HepG2 (cell line): Measurements from ENCODE around the gene MAP3K20. TPM values are rescaled to one million over a fixed set of nuclear protein-coding genes. Genes with fewer than 3 reads are reported as not detected.

ENCODE experiments used
- ATAC-seq: fragments of 200-7000 bp; cut with Tn5 transposase; 3 replicates; pipeline ENCODE4 v1.9.1; 2020; ENCODE audit warnings: mild to moderate bottlenecking, moderate library complexity
- BruUV-seq: library from RNA; stranded (reverse); fragments of 400-500 nt; replicated peaks from 2 replicates; lab custom pipeline; 2021; lab: Mats Ljungman, UMichigan
- CTCF ChIA-PET: fragments of 300-600 bp; formaldehyde crosslinking; extraction: SDS; loops from one replicate; lab custom pipeline; 2021; ENCODE audit warnings: low total read pairs, inconsistent platforms, low intra/inter-chr PET ratio; lab: Yijun Ruan, JAX
- POLR2A ChIA-PET: fragments of 350-600 bp; sonication (Branson Sonifier 250); formaldehyde crosslinking; loops from one replicate; lab custom pipeline; 2020; ENCODE audit warnings: antibody characterized with exemption, inconsistent platforms; lab: Yijun Ruan, JAX
- DNase-seq: peaks from one replicate; pipeline ENCODE4 v3.0.0-alpha.2; 2015; ENCODE audit warnings: low spot score
- FAIRE-seq: peaks from 3 replicates; lab custom pipeline; 2011; peaks lifted over from hg19 to GRCh38; lab: Jason Lieb, UNC
- H2AFZ ChIP-seq: one replicate; pipeline ENCODE4 v1.6.1; 2011; ENCODE audit warnings: low read length, inconsistent platforms
- H3K27ac ChIP-seq: fragments of 300-600 bp; 3 replicates; pipeline ENCODE4 v1.8.0; 2011; ENCODE audit warnings: mixed run types, mild to moderate bottlenecking, mixed read lengths, low read length, inconsistent platforms; ENCODE audit not compliant: insufficient read depth; ENCODE audit errors: extremely low read length
- H3K27me3 ChIP-seq, 2 experiments: fragments of 200-600 bp in 1 of 2; 2 replicates in 1 of 2; 3 replicates in 1 of 2; pipeline versions ENCODE4 v1.6.0 to v1.8.0; 2011; ENCODE audit warnings: low read length in 2 of 2, mild to moderate bottlenecking in 2 of 2, moderate library complexity in 2 of 2, inconsistent platforms in 1 of 2; ENCODE audit not compliant: insufficient read depth in 2 of 2, control insufficient read depth in 1 of 2
- H3K36me3 ChIP-seq, 2 experiments: fragments of 200-600 bp in 1 of 2; replicated peaks in 1 of 2; 2 replicates in 1 of 2; 3 replicates in 1 of 2; pipeline versions ENCODE4 v1.5.1 to v1.8.0; 2011; ENCODE audit warnings: low read length in 2 of 2, inconsistent platforms in 1 of 2; ENCODE audit not compliant: insufficient read depth in 2 of 2, control insufficient read depth in 1 of 2
- H3K4me1 ChIP-seq: 2 replicates; pipeline ENCODE4 v1.5.1; 2012; ENCODE audit warnings: low read length, inconsistent platforms; ENCODE audit not compliant: insufficient read depth
- H3K4me2 ChIP-seq: 2 replicates; pipeline ENCODE4 v1.6.0; 2011; ENCODE audit warnings: low read depth, low read length, inconsistent platforms
- H3K4me3 ChIP-seq, 3 experiments: fragments of 200-600 bp in 1 of 3; sonication (generic), shearing (Covaris generic) in 1 of 3; replicated peaks in 1 of 3; 2 replicates each; pipeline ENCODE4 v1.5.1; 2011 to 2016; ENCODE audit warnings: low read length in 3 of 3, inconsistent platforms in 2 of 3, low read depth in 2 of 3, mild to moderate bottlenecking in 2 of 3, control low read depth in 1 of 3, mixed read lengths in 1 of 3; ENCODE audit not compliant: insufficient read depth in 1 of 3
- H3K79me2 ChIP-seq: one replicate; pipeline ENCODE4 v1.6.1; 2011; ENCODE audit warnings: low read length, inconsistent platforms; ENCODE audit not compliant: insufficient read depth
- H3K9ac ChIP-seq: 2 replicates; pipeline ENCODE4 v1.6.0; 2011; ENCODE audit warnings: mild to moderate bottlenecking, low read depth, low read length, inconsistent platforms; ENCODE audit not compliant: insufficient read depth
- H3K9me3 ChIP-seq: 2 replicates; pipeline ENCODE4 v1.5.1; 2012; ENCODE audit warnings: mild to moderate bottlenecking, low read length
- H4K20me1 ChIP-seq: 2 replicates; pipeline ENCODE4 v1.6.0; 2011; ENCODE audit warnings: inconsistent platforms, mild to moderate bottlenecking, low read length, moderate library complexity; ENCODE audit not compliant: insufficient read depth
- AKNA ChIP-seq: sonication (generic); formaldehyde crosslinking; IDR thresholded peaks from 2 replicates; pipeline ENCODE4 v1.4.0; 2020; ENCODE audit warnings: missing genetic modification reagents, borderline replicate concordance
- CREB1 ChIP-seq, 2 experiments: fragments of 450-650 bp in 1 of 2; IDR thresholded peaks; 2 replicates each; pipeline ENCODE4 v1.6.1; 2016 to 2017; ENCODE audit warnings: control low read depth in 1 of 2, mild to moderate bottlenecking in 1 of 2, missing compliant biosample characterization in 1 of 2, missing genetic modification characterization in 1 of 2
- ELF4 ChIP-seq: sonication (generic); formaldehyde crosslinking; IDR thresholded peaks from 2 replicates; pipeline ENCODE4 v1.5.0; 2020; ENCODE audit warnings: missing genetic modification reagents, mild to moderate bottlenecking, moderate library complexity, borderline replicate concordance
- NKX3-1 ChIP-seq: sonication (generic); formaldehyde crosslinking; IDR thresholded peaks from 2 replicates; pipeline ENCODE4 v1.5.0; 2020; ENCODE audit warnings: missing genetic modification reagents
- RARG ChIP-seq: sonication (generic); formaldehyde crosslinking; IDR thresholded peaks from 2 replicates; pipeline ENCODE4 v1.4.0; 2020; ENCODE audit warnings: low read depth, mild to moderate bottlenecking, missing genetic modification reagents
- RFXANK ChIP-seq: IDR thresholded peaks from 2 replicates; pipeline ENCODE4 v1.6.1; 2016
- TEAD3 ChIP-seq: optimal IDR thresholded peaks from 2 replicates; pipeline ENCODE3; 2016; ENCODE audit warnings: borderline replicate concordance
- ZC3H13 ChIP-seq: sonication (generic); formaldehyde crosslinking; IDR thresholded peaks from 2 replicates; pipeline ENCODE4 v1.8.1; 2023; ENCODE audit warnings: mild to moderate bottlenecking, missing genetic modification reagents, moderate library complexity
- ZMYM2 ChIP-seq: sonication (generic); formaldehyde crosslinking; IDR thresholded peaks from 2 replicates; pipeline ENCODE4 v1.8.0; 2022; ENCODE audit warnings: mild to moderate bottlenecking, missing genetic modification reagents
- WGBS: methylation state at CpG from one replicate; pipeline ENCODE4 v1.1.6; 2017; ENCODE audit warnings: low lambda C conversion rate; 5-methylcytosine and 5-hydroxymethylcytosine counted together
- in situ Hi-C: cut with HindIII; loops from 2 replicates; pipeline ENCODE4 v1.10.0; 2017; ENCODE audit warnings: low pct_unique_long_range_greater_than_20kb; ENCODE audit not compliant: extremely low pct_ligation_motif_present
- intact Hi-C: fragments of 100-400 bp; cut with micrococcal nuclease; formaldehyde crosslinking; loops from one replicate; pipeline ENCODE4 v1.10.0; 2022; ENCODE audit not compliant: unreplicated experiment
- polyA plus RNA-seq, 8 experiments: library from polyadenylated mRNA; depleted of rRNA in 3 of 8; stranded (reverse) in 7 of 8; unstranded in 1 of 8; fragments of >200 nt; fragmentation: Illumina TruSeq in 4 of 8; extraction: Trizol in 4 of 8; gene quantifications; 2 replicates each; pipeline versions ENCODE4 v1.2.1 to v1.2.3, GENCODE V29; 2011 to 2016; ENCODE audit warnings: low read depth in 4 of 8, missing spikeins in 1 of 8, mixed read lengths in 1 of 8; ENCODE audit not compliant: insufficient read depth in 1 of 8
- total RNA-seq, 5 experiments: library from RNA; depleted of rRNA; stranded (reverse); fragments of >200 nt; fragmentation: Illumina TruSeq; extraction: Trizol; gene quantifications; 2 replicates each; pipeline ENCODE4 v1.2.3, GENCODE V29; 2016; ENCODE audit warnings: low read depth in 1 of 5
- TF ChIP-seq, protein P1 (sequence below): sonication (generic); formaldehyde crosslinking; IDR thresholded peaks from 2 replicates; pipeline ENCODE4 v1.5.0; 2020; ENCODE audit warnings: missing genetic modification reagents, mild to moderate bottlenecking, borderline replicate concordance
- TF ChIP-seq, protein P2 (sequence below): sonication (generic); formaldehyde crosslinking; IDR thresholded peaks from 2 replicates; pipeline ENCODE4 v1.9.0; 2021; ENCODE audit warnings: mild to moderate bottlenecking, missing genetic modification reagents

The MAP3K20 gene
- total and polyA plus RNA-seq, 2 of the 13 experiments (the other 11 are each of a cell fraction or from before 2014, with no cell fraction given), result 5.2 to 13.5 TPM

DNA sequence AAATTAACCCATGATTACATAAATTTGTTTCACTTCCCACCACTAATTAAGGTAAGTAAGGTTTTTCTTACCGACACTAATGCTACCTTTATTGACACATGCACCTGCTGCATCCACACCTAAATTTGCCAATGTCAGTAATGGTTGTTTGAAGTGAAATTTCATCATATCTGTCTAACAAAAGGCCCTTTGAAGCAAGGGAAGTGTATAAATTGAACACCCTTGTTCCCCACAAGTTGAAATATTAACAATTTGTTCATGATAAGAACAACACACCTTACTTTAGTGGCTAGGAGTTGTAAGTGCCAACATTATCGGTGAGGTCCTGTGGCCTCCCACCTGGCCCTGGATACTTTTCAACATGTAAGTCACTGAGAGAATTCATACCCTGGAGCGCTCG is 162.7 kb downstream of the MAP3K20 start (continued):
- no peak for TF ChIP-seq NKX3-1 (CRISPR knock-in tag)
- no peak for TF ChIP-seq TEAD3 (CRISPR knock-in tag)
- TF ChIP-seq RFXANK (CRISPR knock-in tag), result no peak
- TF ChIP-seq RARG (CRISPR knock-in tag), result no peak

- in situ Hi-C loops, result no loop called here
- no peak for FAIRE-seq
- TF ChIP-seq RARG (CRISPR knock-in tag) (no peak), ELF4 (CRISPR knock-in tag) (no peak), AKNA (CRISPR knock-in tag) (no peak), ZMYM2 (CRISPR knock-in tag) (no peak), CREB1 (IDR thresholded peaks at IDR 0.05) (no peak), CREB1 (CRISPR knock-in tag; IDR thresholded peaks at IDR 0.05) (no peak), ZC3H13 (CRISPR knock-in tag) (no peak)
- TF ChIP-seq, protein P1, sequence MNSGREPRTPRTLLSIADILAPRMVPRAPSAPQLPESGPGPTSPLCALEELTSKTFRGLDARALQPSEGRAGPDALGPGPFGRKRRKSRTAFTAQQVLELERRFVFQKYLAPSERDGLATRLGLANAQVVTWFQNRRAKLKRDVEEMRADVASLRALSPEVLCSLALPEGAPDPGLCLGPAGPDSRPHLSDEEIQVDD (CRISPR knock-in tag), result no peak
- TF ChIP-seq, protein P2, sequence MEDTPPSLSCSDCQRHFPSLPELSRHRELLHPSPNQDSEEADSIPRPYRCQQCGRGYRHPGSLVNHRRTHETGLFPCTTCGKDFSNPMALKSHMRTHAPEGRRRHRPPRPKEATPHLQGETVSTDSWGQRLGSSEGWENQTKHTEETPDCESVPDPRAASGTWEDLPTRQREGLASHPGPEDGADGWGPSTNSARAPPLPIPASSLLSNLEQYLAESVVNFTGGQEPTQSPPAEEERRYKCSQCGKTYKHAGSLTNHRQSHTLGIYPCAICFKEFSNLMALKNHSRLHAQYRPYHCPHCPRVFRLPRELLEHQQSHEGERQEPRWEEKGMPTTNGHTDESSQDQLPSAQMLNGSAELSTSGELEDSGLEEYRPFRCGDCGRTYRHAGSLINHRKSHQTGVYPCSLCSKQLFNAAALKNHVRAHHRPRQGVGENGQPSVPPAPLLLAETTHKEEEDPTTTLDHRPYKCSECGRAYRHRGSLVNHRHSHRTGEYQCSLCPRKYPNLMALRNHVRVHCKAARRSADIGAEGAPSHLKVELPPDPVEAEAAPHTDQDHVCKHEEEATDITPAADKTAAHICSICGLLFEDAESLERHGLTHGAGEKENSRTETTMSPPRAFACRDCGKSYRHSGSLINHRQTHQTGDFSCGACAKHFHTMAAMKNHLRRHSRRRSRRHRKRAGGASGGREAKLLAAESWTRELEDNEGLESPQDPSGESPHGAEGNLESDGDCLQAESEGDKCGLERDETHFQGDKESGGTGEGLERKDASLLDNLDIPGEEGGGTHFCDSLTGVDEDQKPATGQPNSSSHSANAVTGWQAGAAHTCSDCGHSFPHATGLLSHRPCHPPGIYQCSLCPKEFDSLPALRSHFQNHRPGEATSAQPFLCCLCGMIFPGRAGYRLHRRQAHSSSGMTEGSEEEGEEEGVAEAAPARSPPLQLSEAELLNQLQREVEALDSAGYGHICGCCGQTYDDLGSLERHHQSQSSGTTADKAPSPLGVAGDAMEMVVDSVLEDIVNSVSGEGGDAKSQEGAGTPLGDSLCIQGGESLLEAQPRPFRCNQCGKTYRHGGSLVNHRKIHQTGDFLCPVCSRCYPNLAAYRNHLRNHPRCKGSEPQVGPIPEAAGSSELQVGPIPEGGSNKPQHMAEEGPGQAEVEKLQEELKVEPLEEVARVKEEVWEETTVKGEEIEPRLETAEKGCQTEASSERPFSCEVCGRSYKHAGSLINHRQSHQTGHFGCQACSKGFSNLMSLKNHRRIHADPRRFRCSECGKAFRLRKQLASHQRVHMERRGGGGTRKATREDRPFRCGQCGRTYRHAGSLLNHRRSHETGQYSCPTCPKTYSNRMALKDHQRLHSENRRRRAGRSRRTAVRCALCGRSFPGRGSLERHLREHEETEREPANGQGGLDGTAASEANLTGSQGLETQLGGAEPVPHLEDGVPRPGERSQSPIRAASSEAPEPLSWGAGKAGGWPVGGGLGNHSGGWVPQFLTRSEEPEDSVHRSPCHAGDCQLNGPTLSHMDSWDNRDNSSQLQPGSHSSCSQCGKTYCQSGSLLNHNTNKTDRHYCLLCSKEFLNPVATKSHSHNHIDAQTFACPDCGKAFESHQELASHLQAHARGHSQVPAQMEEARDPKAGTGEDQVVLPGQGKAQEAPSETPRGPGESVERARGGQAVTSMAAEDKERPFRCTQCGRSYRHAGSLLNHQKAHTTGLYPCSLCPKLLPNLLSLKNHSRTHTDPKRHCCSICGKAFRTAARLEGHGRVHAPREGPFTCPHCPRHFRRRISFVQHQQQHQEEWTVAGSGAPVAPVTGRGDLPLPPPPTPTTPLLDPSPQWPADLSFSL (CRISPR knock-in tag), result no peak
Measured at GRCh38 chr2:173238831-173239230, 163.2 kb downstream of the MAP3K20 start.

More at GRCh38 chr2:173238831-173239230, 163.2 kb downstream of the MAP3K20 start:
- Histone ChIP-seq H4K20me1 (no peaks in the 10 kb centered on the region), H3K9me3 (no peaks in the 10 kb centered on the region), H3K27ac (no peak overlapping the region), H3K9ac (no peak overlapping the region), H3K36me3 (no peaks in the 10 kb centered on the region), H3K4me2 (no peak overlapping the region), H3K4me3 (no peak overlapping the region), H3K27me3 (no peaks in the 10 kb centered on the region), H3K4me1 (peaks cover 13% of the 10 kb centered on the region), H2AFZ (no peak overlapping the region), H3K79me2 (no peaks in the 10 kb centered on the region)
- intact Hi-C loops, result no loop called here
- CTCF ChIA-PET, result no interaction called here
- 91% methylated on average over 3 of the region's 3 CpGs for WGBS
- no peak for ATAC-seq
- POLR2A ChIA-PET, result no interaction called here
- DNase-seq, result no peak
- BruUV-seq, result no TSS peak
